GM13977 (cell line): ENCODE results near the gene SPNS2.

ENCODE experiments used
- DNase-seq: peaks from one replicate; pipeline ENCODE4 v3.0.0; 2012; ENCODE audit warnings: low spot score
- in situ Hi-C: fragments of 300-500 bp; cut with MboI; formaldehyde crosslinking; loops from one replicate; pipeline ENCODE4 v1.12.0; 2022; ENCODE audit warnings: low sequenced_read_pairs, low pct_unique_long_range_greater_than_20kb, mixed read lengths, inconsistent platforms; ENCODE audit not compliant: unreplicated experiment
- TF ChIP-seq, protein P1 (sequence below): IDR thresholded peaks from 2 replicates; pipeline ENCODE4 v1.5.1; 2012; ENCODE audit warnings: mild to moderate bottlenecking, control low read depth; ENCODE audit not compliant: insufficient read depth; ENCODE audit errors: extremely low read depth, missing control alignments

Gene SPNS2

GRCh38 chr17:4549781-4550533, 51.3 kb downstream of the SPNS2 start:
- in situ Hi-C loops = no loop called here
- TF ChIP-seq, protein P1, sequence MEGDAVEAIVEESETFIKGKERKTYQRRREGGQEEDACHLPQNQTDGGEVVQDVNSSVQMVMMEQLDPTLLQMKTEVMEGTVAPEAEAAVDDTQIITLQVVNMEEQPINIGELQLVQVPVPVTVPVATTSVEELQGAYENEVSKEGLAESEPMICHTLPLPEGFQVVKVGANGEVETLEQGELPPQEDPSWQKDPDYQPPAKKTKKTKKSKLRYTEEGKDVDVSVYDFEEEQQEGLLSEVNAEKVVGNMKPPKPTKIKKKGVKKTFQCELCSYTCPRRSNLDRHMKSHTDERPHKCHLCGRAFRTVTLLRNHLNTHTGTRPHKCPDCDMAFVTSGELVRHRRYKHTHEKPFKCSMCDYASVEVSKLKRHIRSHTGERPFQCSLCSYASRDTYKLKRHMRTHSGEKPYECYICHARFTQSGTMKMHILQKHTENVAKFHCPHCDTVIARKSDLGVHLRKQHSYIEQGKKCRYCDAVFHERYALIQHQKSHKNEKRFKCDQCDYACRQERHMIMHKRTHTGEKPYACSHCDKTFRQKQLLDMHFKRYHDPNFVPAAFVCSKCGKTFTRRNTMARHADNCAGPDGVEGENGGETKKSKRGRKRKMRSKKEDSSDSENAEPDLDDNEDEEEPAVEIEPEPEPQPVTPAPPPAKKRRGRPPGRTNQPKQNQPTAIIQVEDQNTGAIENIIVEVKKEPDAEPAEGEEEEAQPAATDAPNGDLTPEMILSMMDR = no peak
- no peak for DNase-seq

DNA sequence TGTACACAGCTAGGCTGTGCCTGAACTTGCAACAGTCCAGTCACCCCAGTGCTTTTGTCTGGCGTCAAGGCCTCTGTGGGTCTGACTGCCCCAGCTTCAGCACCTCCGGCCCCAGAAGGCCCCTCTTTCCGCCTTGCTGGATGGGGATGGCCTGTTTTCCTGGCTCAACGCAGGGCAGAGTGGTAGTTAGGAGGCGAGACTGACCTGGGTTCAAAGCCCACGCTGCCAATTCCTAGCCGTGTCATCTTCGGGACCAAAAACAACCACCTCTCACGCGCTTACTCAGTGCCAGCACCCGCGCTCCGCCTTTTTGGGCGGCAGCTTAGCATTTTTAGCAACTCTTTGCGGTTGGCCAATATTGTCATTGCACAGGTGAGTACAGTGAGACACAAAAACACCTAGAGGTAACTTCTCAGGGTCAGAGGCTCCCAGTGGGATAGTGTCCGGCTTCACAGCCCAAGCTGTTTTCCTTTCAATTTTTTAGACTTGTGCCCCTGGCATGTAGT, 51.9 kb downstream of the SPNS2 start:
- DNase-seq = no peak
- TF ChIP-seq, protein P1 = no peak
- in situ Hi-C loops = no loop called here

GRCh38 chr17:4551141-4551540, 52.5 kb downstream of the SPNS2 start:
- in situ Hi-C loops = no loop called here
- TF ChIP-seq, protein P1 = no peak
- no peak for DNase-seq

DNA sequence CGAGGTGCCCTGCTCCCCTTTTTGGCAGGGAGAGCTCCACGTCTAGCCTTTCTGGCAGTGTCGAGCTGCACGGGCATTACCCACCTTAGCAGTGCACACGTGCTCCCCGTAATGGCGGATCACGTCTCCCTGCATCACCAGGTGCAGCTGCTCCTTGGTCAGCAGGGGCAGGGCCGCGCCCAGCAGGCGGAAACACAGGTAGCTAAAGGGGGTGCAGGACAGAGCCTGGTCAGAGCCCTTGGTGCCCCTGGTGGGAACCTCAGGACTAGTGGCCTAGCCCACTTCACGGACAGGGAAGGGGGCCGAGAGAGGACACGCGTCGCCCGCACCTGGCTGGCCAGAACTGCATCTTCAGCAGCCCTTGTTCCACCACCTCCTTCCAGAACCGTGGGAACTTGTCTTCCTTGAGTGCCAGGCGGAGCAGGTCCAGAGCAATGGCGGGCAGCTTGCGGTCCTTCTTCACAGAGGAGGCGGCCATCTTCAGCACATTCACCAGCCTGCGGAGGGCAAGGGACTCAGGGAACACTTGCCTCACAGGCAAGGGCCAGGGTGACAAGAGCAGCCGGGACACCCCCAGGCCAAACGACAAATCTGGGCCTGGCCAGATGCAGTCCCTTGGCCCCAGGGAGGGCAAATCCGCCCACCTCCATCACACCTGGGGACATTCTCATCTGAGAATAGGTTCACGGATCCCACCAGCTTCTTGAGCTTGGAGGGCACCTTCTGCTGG, 53.3 kb downstream of the SPNS2 start:
- TF ChIP-seq, protein P1 = no peak
- no peak for DNase-seq
- in situ Hi-C loops = no loop called here

DNA sequence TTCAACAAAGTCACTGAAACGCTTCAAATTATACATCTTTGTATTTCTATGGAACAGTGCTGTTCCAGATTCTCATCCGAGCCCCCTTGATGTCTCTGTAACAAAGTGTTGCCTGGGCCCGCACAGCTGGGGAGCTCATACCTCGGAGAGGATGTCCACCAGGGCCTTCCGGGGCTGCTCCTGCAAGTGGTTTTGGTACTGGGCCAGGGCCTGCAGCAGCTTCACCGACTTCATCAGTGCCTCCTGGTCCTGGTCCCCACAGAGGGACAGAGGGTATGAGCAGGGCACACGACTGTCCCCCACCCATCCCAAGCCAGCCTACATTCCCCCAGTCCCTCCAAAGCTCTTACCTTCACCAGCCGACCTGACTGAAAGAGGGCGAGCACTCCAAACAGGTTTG, 55.0 kb downstream of the SPNS2 start:
- in situ Hi-C loops = no loop called here
- TF ChIP-seq, protein P1 = no peak
- DNase-seq = no peak

DNA sequence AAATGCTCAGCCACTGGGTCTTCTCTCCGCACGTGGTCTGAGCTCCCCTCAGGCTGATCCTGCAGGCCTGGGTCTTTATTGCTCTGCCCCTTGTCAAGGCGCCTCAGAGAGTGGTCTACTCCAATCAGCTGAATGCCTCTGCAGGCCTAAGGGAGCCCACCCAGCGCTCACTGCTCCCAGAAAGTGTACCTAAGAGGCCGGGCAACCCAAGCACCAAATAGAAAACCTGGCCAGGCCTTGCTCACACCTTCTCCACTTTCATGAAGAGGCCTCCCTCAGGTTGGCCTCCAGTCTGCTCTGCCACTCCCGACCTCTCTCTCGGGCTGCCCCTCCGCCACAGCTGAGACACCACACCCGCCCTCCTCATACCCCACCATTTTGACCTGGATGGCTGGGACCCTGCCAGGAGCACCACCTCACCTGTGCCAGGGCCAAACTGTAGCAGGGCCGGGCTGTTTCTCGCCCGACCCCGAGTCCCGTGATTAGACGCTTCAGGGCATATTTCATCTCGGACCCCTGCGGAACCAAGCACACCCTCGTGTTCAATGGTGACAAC, 55.8 kb downstream of the SPNS2 start:
- in situ Hi-C loops = no loop called here
- TF ChIP-seq, protein P1 = no peak
- DNase-seq = no peak
